Measurements from ENCODE around the gene IGSF23.

Gene IGSF23

GRCh38 chr19:44636439-44637389, 23.4 kb downstream of the IGSF23 start:
- TF ChIP-seq CTCF (IDR thresholded peaks at IDR 0.05; ENCODE audit: extremely low read depth, insufficient read depth, missing control alignments): no peak
- in situ Hi-C loops (cut with MboI; ENCODE audit: low pct_unique_long_range_greater_than_20kb, low sequenced_read_pairs, unreplicated experiment): no loop called here
- DNase-seq (ENCODE audit: low spot score): no peak

- in situ Hi-C loops (cut with MboI; ENCODE audit: low pct_unique_long_range_greater_than_20kb, low sequenced_read_pairs, unreplicated experiment): no loop called here
- no peak for DNase-seq (ENCODE audit: low spot score)
- no peak for TF ChIP-seq CTCF (IDR thresholded peaks at IDR 0.05; ENCODE audit: extremely low read depth, insufficient read depth, missing control alignments)
Measured at GRCh38 chr19:44637390-44637764, 24.0 kb downstream of the IGSF23 start.

GRCh38 chr19:44640518-44640917, 27.2 kb downstream of the IGSF23 start:
- in situ Hi-C loops (cut with MboI; ENCODE audit: low pct_unique_long_range_greater_than_20kb, low sequenced_read_pairs, unreplicated experiment): no loop called here

GRCh38 chr19:44641501-44642265, 28.3 kb downstream of the IGSF23 start:
- no peak for TF ChIP-seq CTCF (IDR thresholded peaks at IDR 0.05; ENCODE audit: extremely low read depth, insufficient read depth, missing control alignments)
- no peak for DNase-seq (ENCODE audit: low spot score)
- in situ Hi-C loops (cut with MboI; ENCODE audit: low pct_unique_long_range_greater_than_20kb, low sequenced_read_pairs, unreplicated experiment): no loop called here

More at GRCh38 chr19:44640518-44640917, 27.2 kb downstream of the IGSF23 start:
- no peak for DNase-seq (ENCODE audit: low spot score)
- TF ChIP-seq CTCF (IDR thresholded peaks at IDR 0.05; ENCODE audit: extremely low read depth, insufficient read depth, missing control alignments): no peak

- no peak for TF ChIP-seq CTCF (IDR thresholded peaks at IDR 0.05; ENCODE audit: extremely low read depth, insufficient read depth, missing control alignments)
- DNase-seq (ENCODE audit: low spot score): no peak
- in situ Hi-C loops (cut with MboI; ENCODE audit: low pct_unique_long_range_greater_than_20kb, low sequenced_read_pairs, unreplicated experiment): no loop called here
Measured at GRCh38 chr19:44642377-44642776, 29.0 kb downstream of the IGSF23 start.

- in situ Hi-C loops (cut with MboI; ENCODE audit: low pct_unique_long_range_greater_than_20kb, low sequenced_read_pairs, unreplicated experiment): no loop called here
- no peak for TF ChIP-seq CTCF (IDR thresholded peaks at IDR 0.05; ENCODE audit: extremely low read depth, insufficient read depth, missing control alignments)
- peak; percentile 77 for DNase-seq (ENCODE audit: low spot score)
Measured at GRCh38 chr19:44643605-44644401, 30.4 kb downstream of the IGSF23 start, which contains the start of gene PVR. PVR (plus strand) TSS chr19:44643910; CDS start chr19:44644097, 187 bp downstream.

Measured in GM13977 (cell line).